Right lobe of liver (tissue), 6 donors: ENCODE results near the gene PLGRKT. TPM values are rescaled to one million over a fixed set of nuclear protein-coding genes. Genes with fewer than 3 reads are reported as not detected.
"Not testable (repeated sequence)": the region's sequence is repeated elsewhere in the genome, so short reads cannot be mapped to it uniquely, and the experiment has no call there.

Source experiments
- ATAC-seq, 4 donors: fragments of 200-7000 bp; cut with Tn5 transposase; one replicate each; pipeline ENCODE4 v1.9.1; 2020; ENCODE audit warnings: mild to moderate bottlenecking in 4 of 4, moderate library complexity in 4 of 4
- DNase-seq, 3 donors: peaks; one replicate each; pipeline ENCODE4 v3.0.0-alpha.2; 2020
- H3K27ac ChIP-seq, 3 donors: fragments of 200-600 bp; one replicate each; pipeline ENCODE4 v1.8.0; 2022
- H3K27me3 ChIP-seq, 2 donors: fragments of 200-600 bp; one replicate each; pipeline ENCODE4 v1.8.0; 2022
- H3K36me3 ChIP-seq, 4 donors: fragments of 200-600 bp; sonication (generic) in 1 of 4; one replicate each; pipeline versions ENCODE4 v1.5.1 to v1.8.0; 2017 to 2022; ENCODE audit warnings: control low read depth in 1 of 4
- H3K4me1 ChIP-seq, 4 donors: fragments of 200-600 bp; sonication (generic) in 1 of 4; one replicate each; pipeline versions ENCODE4 v1.5.1 to v1.8.0; 2017 to 2022; ENCODE audit warnings: control low read depth in 1 of 4
- H3K4me3 ChIP-seq, 3 donors: fragments of 200-600 bp; one replicate each; pipeline ENCODE4 v1.8.0; 2022
- H3K9me3 ChIP-seq, 4 donors: fragments of 200-600 bp; sonication (generic) in 1 of 4; one replicate each; pipeline versions ENCODE4 v1.5.1 to v1.8.0; 2017 to 2022; ENCODE audit warnings: control low read depth in 1 of 4
- CTCF ChIP-seq, 4 donors: fragments of 200-600 bp in 3 of 4; fragments of 450-650 bp in 1 of 4; IDR thresholded peaks; one replicate each; pipeline versions ENCODE4 v1.5.1 to v1.8.0; 2016 to 2022; ENCODE audit warnings: antibody characterized with exemption in 4 of 4, mild to moderate bottlenecking in 2 of 4
- POLR2A ChIP-seq: fragments of 450-650 bp; IDR thresholded peaks from one replicate; pipeline ENCODE4 v1.6.1; 2017; ENCODE audit warnings: antibody characterized with exemption, mild to moderate bottlenecking
- WGBS: methylation state at CpG from one replicate; pipeline ENCODE4 v1.1.6; 2018; ENCODE audit warnings: low coverage, low lambda C conversion rate; ENCODE audit not compliant: insufficient coverage; ENCODE audit errors: missing lambda C conversion rate; 5-methylcytosine and 5-hydroxymethylcytosine counted together
- intact Hi-C, 2 donors: fragments of 100-400 bp; cut with DNase I; formaldehyde crosslinking; loops; one replicate each; pipeline versions ENCODE4 v1.11.2 to v1.14.1; 2022
- total RNA-seq, 6 experiments: library from RNA; depleted of rRNA in 2 of 6; stranded (reverse); fragments of >200 nt in 2 of 6; fragmentation: NEBNext Ultra II Directional in 3 of 6; extraction: Animal tissue kit (Norgen Biotek cat#: 25700) in 3 of 6; gene quantifications; one replicate each; pipeline versions ENCODE4 v1.1.0 to v1.2.4, GENCODE V29; 2016 to 2023
- donor health status: DM: no; HTN: yes; CAD: no.
- donor health status: DM: no; HTN: no; CAD: no.
- donor health status: DM: no; HTN: no; CAD: no.
- donor health status: DM: no; HTN: yes; CAD: no.
- donor health status: DM: no; HTN: yes; CAD: no.

The PLGRKT gene
- total RNA-seq, 6 experiments from 2014 or later: 7.3 to 14.4 (median 11.4) TPM

- TF ChIP-seq POLR2A (no peak), CTCF (IDR thresholded peaks at IDR 0.05) (no peak)
- no peaks in the 10 kb centered on the region for H3K9me3 ChIP-seq
- no peak overlapping the region for H3K27ac ChIP-seq
- H3K4me3 ChIP-seq: no peak overlapping the region
- intact Hi-C loops: no loop called here
- WGBS: 44% methylated on average over 4 of the region's 10 CpGs
- no peaks in the 10 kb centered on the region for H3K27me3 ChIP-seq
- no peaks in the 10 kb centered on the region for H3K36me3 ChIP-seq
- no peaks in the 10 kb centered on the region for H3K4me1 ChIP-seq
- DNase-seq (no peak), ATAC-seq (no peak)
Measured at GRCh38 chr9:5326893-5327548, 110.7 kb downstream of the PLGRKT start.

GRCh38 chr9:5326187-5326586, 111.5 kb downstream of the PLGRKT start:
- H3K36me3 ChIP-seq: no peaks in the 10 kb centered on the region
- H3K27me3 ChIP-seq: no peaks in the 10 kb centered on the region
- no peak overlapping the region for H3K27ac ChIP-seq
- H3K9me3 ChIP-seq: no peaks in the 10 kb centered on the region
- DNase-seq: no peak
- ATAC-seq: no peak
- TF ChIP-seq POLR2A (no peak), CTCF (IDR thresholded peaks at IDR 0.05) (no peak)
- no peak overlapping the region for H3K4me3 ChIP-seq
- intact Hi-C loops: no loop called here
- H3K4me1 ChIP-seq: no peaks in the 10 kb centered on the region

GRCh38 chr9:5321601-5322000, 116.1 kb downstream of the PLGRKT start:
- H3K36me3 ChIP-seq, H3K4me1 ChIP-seq, H3K9me3 ChIP-seq, H3K27me3 ChIP-seq, DNase-seq, intact Hi-C loops, H3K27ac ChIP-seq, H3K4me3 ChIP-seq, ATAC-seq: not testable (repeated sequence)
- WGBS: 20% methylated on average over 1 of the region's 1 CpG

GRCh38 chr9:5321058-5321457, 116.7 kb downstream of the PLGRKT start:
- no peak overlapping the region for H3K27ac ChIP-seq
- no peaks in the 10 kb centered on the region for H3K27me3 ChIP-seq
- ATAC-seq (no peak), DNase-seq (no peak)
- no peaks in the 10 kb centered on the region for H3K9me3 ChIP-seq
- H3K36me3 ChIP-seq: no peaks in the 10 kb centered on the region
- intact Hi-C loops: no loop called here
- TF ChIP-seq POLR2A (no peak), CTCF (IDR thresholded peaks at IDR 0.05) (no peak)
- no peaks in the 10 kb centered on the region for H3K4me1 ChIP-seq
- 0% methylated on average over 1 of the region's 1 CpG for WGBS
- no peak overlapping the region for H3K4me3 ChIP-seq

- H3K36me3 ChIP-seq, H3K27me3 ChIP-seq, H3K9me3 ChIP-seq, H3K27ac ChIP-seq, DNase-seq, H3K4me3 ChIP-seq, ATAC-seq, intact Hi-C loops, H3K4me1 ChIP-seq: not testable (repeated sequence)
- WGBS: 100% methylated on average over 1 of the region's 1 CpG
Measured at GRCh38 chr9:5316406-5316805, 121.3 kb downstream of the PLGRKT start.
